Transverse colon (tissue), 4 donors: ENCODE measurements around the gene SNX13. TPM values are rescaled to one million over a fixed set of nuclear protein-coding genes. Genes with fewer than 3 reads are reported as not detected.

Experiments
- DNase-seq: peaks from one replicate; pipeline ENCODE4 v3.0.0-alpha.2; 2019
- H3K27ac ChIP-seq, 4 donors: fragments of 200-600 bp; sonication (generic); 2 replicates each; pipeline ENCODE4 v1.5.1; 2016 to 2018; ENCODE audit warnings: inconsistent platforms in 4 of 4
- H3K27me3 ChIP-seq: fragments of 200-600 bp; sonication (generic); 2 replicates; pipeline ENCODE4 v1.5.1; 2017; ENCODE audit warnings: inconsistent platforms
- H3K36me3 ChIP-seq, 4 donors: fragments of 200-600 bp; sonication (generic); 2 replicates each; pipeline ENCODE4 v1.5.1; 2017 to 2019; ENCODE audit warnings: inconsistent platforms in 4 of 4
- H3K4me1 ChIP-seq, 4 donors: fragments of 200-600 bp; sonication (generic); 2 replicates each; pipeline ENCODE4 v1.5.1; 2017 to 2020; ENCODE audit warnings: inconsistent platforms in 4 of 4
- H3K4me3 ChIP-seq, 4 donors: fragments of 200-600 bp; sonication (generic); 1 replicate in 1 of 4; 2 replicates in 3 of 4; pipeline versions ENCODE4 v1.5.1 to v1.6.1; 2017 to 2019; ENCODE audit warnings: inconsistent platforms in 4 of 4
- H3K9me3 ChIP-seq, 2 donors: fragments of 200-600 bp; sonication (generic); 2 replicates each; pipeline ENCODE4 v1.5.1; 2017 to 2019; ENCODE audit warnings: inconsistent platforms in 2 of 2
- EP300 ChIP-seq: sonication (generic); formaldehyde crosslinking; IDR thresholded peaks from one replicate; pipeline ENCODE4 v1.6.1; 2017; ENCODE audit warnings: antibody characterized with exemption, low read depth
- POLR2A ChIP-seq: fragments of 450-650 bp; IDR thresholded peaks from one replicate; pipeline ENCODE4 v1.6.1; 2016; ENCODE audit warnings: antibody characterized with exemption, mild to moderate bottlenecking, moderate library complexity
- POLR2AphosphoS5 ChIP-seq, 3 donors: sonication (generic); formaldehyde crosslinking; IDR thresholded peaks; one replicate each; pipeline ENCODE4 v1.6.1; 2016; ENCODE audit warnings: antibody characterized with exemption in 3 of 3
- WGBS, 2 donors: methylation state at CpG; one replicate each; pipeline ENCODE4 v1.1.5; 2018; ENCODE audit warnings: low coverage in 1 of 2; 5-methylcytosine and 5-hydroxymethylcytosine counted together
- in situ Hi-C, 4 donors: fragments of 200-750 bp; cut with MboI; loops; one replicate each; pipeline versions ENCODE4 v1.15.0 to v1.15.1; 2017; ENCODE audit warnings: low sequenced_read_pairs in 3 of 4, low pct_ligation_motif_present in 1 of 4, low pct_unique_long_range_greater_than_20kb in 1 of 4
- intact Hi-C: fragments of 100-400 bp; cut with DNase I; formaldehyde crosslinking; loops from one replicate; pipeline ENCODE4 v1.15.1; 2023; ENCODE audit warnings: low total_unique reads
- total RNA-seq, 4 donors: library from RNA; depleted of rRNA; stranded (reverse); fragments of >200 nt; gene quantifications; one replicate each; pipeline ENCODE4 v1.1.0, GENCODE V29; 2016
- TF ChIP-seq, protein P1 (sequence below), 5 experiments: fragments of 200-600 bp in 3 of 5; fragments of 450-650 bp in 2 of 5; sonication (generic) in 3 of 5; IDR thresholded peaks; 1 replicate in 2 of 5; 2 replicates in 3 of 5; pipeline ENCODE4 v1.5.1; 2016 to 2017; ENCODE audit warnings: antibody characterized with exemption in 5 of 5, inconsistent platforms in 3 of 5, mild to moderate bottlenecking in 2 of 5, moderate library complexity in 1 of 5

The SNX13 gene
- total RNA-seq, 4 donors from 2014 or later = 11.3 to 83.8 (median 69.0) TPM

DNA sequence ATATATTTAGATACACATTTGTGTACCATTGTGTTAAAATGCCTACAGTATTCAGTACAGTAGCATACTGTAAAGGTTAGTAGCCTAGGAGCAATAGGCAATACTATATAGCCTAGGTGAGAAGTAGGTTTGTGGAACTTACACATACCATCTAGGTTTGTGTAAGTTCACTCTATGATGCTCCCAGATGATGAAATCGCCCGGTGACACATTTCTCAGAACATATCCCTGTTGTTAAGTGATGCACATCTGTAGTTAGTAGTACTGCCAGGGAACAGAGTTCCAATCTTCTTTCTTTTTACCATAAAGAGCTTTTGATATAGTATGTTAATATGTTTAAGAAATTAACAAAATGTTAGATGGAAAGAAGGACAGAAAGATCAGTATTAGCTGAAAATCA lies 138.2 kb downstream of the SNX13 start:
- in situ Hi-C loops = no loop called here
- no peak overlapping the region for H3K27ac ChIP-seq
- no peaks in the 10 kb centered on the region for H3K9me3 ChIP-seq
- peaks cover 0 to 23% (median 7%) of the 10 kb centered on the region in 4 donors for H3K36me3 ChIP-seq
- H3K4me1 ChIP-seq = no peaks in the 10 kb centered on the region
- H3K27me3 ChIP-seq = no peaks in the 10 kb centered on the region
- intact Hi-C loops = no loop called here
- no peak for DNase-seq
- H3K4me3 ChIP-seq = no peak overlapping the region
- TF ChIP-seq POLR2AphosphoS5 (IDR thresholded peaks at IDR 0.05) (no peak), POLR2A (no peak), EP300 (no peak)
- TF ChIP-seq, protein P1, sequence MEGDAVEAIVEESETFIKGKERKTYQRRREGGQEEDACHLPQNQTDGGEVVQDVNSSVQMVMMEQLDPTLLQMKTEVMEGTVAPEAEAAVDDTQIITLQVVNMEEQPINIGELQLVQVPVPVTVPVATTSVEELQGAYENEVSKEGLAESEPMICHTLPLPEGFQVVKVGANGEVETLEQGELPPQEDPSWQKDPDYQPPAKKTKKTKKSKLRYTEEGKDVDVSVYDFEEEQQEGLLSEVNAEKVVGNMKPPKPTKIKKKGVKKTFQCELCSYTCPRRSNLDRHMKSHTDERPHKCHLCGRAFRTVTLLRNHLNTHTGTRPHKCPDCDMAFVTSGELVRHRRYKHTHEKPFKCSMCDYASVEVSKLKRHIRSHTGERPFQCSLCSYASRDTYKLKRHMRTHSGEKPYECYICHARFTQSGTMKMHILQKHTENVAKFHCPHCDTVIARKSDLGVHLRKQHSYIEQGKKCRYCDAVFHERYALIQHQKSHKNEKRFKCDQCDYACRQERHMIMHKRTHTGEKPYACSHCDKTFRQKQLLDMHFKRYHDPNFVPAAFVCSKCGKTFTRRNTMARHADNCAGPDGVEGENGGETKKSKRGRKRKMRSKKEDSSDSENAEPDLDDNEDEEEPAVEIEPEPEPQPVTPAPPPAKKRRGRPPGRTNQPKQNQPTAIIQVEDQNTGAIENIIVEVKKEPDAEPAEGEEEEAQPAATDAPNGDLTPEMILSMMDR (IDR thresholded peaks at IDR 0.05) = no peak
- WGBS, 2 donors = 99 to 100% methylated on average over 2 of the region's 2 CpGs

DNA sequence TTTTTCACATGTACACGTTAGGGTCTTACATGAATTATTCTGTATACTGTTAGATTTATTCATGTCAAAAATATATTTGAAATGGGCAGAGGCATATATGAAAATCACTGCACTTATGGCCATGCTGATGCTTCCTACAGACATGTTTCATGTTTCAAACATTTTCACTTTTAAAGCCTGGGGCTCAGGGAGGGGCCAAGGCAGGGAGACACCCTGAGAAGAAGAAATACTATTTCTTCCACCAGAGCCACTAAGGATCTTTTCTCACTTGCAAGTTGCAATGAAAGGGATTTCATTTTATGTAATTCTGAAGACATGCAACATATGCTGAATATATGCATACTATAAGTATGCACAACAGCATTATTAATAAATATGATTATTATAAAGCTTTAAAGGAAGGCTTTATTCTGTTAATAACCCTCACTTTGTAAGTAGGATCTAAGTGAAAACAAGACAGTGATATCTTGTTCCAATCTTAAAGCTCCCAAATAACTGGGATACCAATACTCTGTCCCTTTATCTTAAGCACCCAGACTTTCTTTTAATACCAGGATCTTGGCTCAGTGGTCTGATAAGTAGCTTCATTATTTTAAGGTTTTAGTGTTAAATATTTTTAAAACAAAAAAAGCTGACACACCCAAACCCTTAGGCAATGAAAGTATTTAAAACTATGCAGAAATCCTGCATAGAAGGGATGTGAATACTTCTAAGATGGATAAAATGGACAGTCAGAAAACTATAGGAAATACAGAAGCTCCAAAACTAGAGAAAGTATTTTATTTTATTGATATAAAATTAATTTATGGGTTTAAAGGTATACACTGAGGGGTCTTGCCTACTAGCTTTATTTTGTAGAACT lies 148.0 kb downstream of the SNX13 start:
- in situ Hi-C loops = no loop called here
- Histone ChIP-seq H3K4me3 (no peak overlapping the region), H3K27ac (no peak overlapping the region), H3K36me3 (peaks cover 0 to 46% (median 4%) of the 10 kb centered on the region in 4 donors), H3K27me3 (no peaks in the 10 kb centered on the region), H3K9me3 (no peaks in the 10 kb centered on the region), H3K4me1 (no peaks in the 10 kb centered on the region)
- intact Hi-C loops = no loop called here
- TF ChIP-seq POLR2A (no peak), EP300 (no peak), POLR2AphosphoS5 (IDR thresholded peaks at IDR 0.05) (no peak)
- TF ChIP-seq, protein P1 (IDR thresholded peaks at IDR 0.05) = no peak
- DNase-seq = no peak
- WGBS, 2 donors = 92 to 98% methylated on average over 1 of the region's 1 CpG

DNA sequence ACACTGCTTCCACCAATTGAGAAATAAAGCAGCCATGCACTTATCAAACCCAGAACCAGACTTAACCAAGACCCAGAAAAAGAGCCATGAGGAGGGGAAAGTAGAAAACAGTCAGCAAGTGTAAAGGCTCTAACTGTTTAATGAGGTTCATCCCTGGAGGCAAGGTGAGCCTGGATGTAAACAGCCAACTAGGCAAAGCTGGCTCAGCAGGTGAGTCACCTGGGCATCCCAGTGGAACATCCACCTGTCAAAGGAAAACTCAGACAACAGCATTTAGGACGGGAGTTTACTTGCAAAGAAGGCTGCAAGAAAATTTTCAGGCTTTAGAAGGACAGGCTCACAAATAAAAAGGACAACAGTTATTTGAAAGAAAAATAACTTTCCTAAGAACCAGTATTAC lies 153.0 kb downstream of the SNX13 start:
- 81% methylated on average over 1 of the region's 1 CpG; no CpG with 5 or more reads in 1 of the 2 donors for WGBS, 2 donors
- Histone ChIP-seq H3K4me1 (no peaks in the 10 kb centered on the region), H3K36me3 (peaks cover 0 to 11% (median 1%) of the 10 kb centered on the region in 4 donors), H3K27me3 (no peaks in the 10 kb centered on the region), H3K4me3 (no peak overlapping the region), H3K9me3 (no peaks in the 10 kb centered on the region), H3K27ac (no peak overlapping the region)
- in situ Hi-C loops (no loop called here), intact Hi-C loops (no loop called here)
- TF ChIP-seq POLR2AphosphoS5 (IDR thresholded peaks at IDR 0.05) (no peak), POLR2A (no peak)
- TF ChIP-seq, protein P1 (IDR thresholded peaks at IDR 0.05) = no peak
- DNase-seq = no peak

DNA sequence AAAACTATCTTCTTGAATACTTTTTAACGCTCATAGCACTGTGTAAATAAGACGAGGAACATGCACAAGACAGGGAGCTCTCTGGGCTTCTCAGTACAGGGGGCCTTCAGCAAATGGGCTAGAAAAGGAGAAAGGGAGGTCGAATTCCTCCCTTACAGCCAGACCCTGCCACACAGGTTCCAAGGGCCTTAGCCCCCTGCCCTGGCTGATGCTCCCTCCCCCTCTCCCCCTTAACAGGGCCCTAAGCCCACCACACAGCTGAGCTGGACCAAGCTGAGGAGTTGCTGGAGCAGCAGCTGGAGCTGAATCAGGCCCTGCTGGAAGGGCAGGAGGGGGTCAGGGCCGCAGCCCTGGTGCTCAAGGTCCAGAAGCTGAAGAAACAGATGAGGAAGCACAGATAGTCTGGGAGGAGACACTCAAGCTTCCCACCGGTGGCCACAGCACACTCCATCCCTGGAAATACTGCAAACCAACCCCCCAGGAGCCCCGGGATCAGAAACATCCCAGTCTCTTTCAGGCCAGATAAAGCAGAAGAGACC lies 153.9 kb downstream of the SNX13 start:
- WGBS, 2 donors = 53 to 100% methylated on average over 1 to 6 of the region's 6 CpGs
- DNase-seq = no peak

More for the DNA sequence above, 153.9 kb downstream of the SNX13 start:
- H3K27ac ChIP-seq = no peak overlapping the region
- H3K36me3 ChIP-seq = peaks cover 0 to 11% (median 1%) of the 10 kb centered on the region in 4 donors
- no peaks in the 10 kb centered on the region for H3K27me3 ChIP-seq
- TF ChIP-seq, protein P1 (IDR thresholded peaks at IDR 0.05) = no peak
- TF ChIP-seq EP300 (no peak), POLR2A (no peak), POLR2AphosphoS5 (IDR thresholded peaks at IDR 0.05) (no peak)
- in situ Hi-C loops (no loop called here), intact Hi-C loops (no loop called here)
- H3K4me3 ChIP-seq = no peak overlapping the region
- H3K9me3 ChIP-seq = no peaks in the 10 kb centered on the region
- no peaks in the 10 kb centered on the region for H3K4me1 ChIP-seq
